ENCODE results near the gene SRGAP3.

- TF ChIP-seq CTCF (conservative IDR thresholded peaks at IDR 0.05) (no peak), ZFX (IDR thresholded peaks at IDR 0.05) (no peak)
These were observed 186.9 kb downstream of the SRGAP3 start for GRCh38 chr3:9062570-9062969.

All from C4-2B (cell line).